GM23338 (cell line): ENCODE data around the gene IFIT1B. TPM values are rescaled to one million over a fixed set of nuclear protein-coding genes. Genes with fewer than 3 reads are reported as not detected.

Experiments
- ATAC-seq: fragments of 200-7000 bp; cut with Tn5 transposase; 3 replicates; pipeline ENCODE4 v1.9.1; 2020
- DNase-seq: peaks from one replicate; pipeline ENCODE4 v3.0.0-alpha.2; 2015; ENCODE audit warnings: low spot score
- H2AFZ ChIP-seq: fragments of 200-600 bp; sonication (generic); 2 replicates; pipeline ENCODE4 v1.8.0; 2016; ENCODE audit warnings: antibody characterized with exemption, mild to moderate bottlenecking, moderate library complexity
- H3F3A ChIP-seq: fragments of 200-600 bp; sonication (generic); replicated peaks from 2 replicates; pipeline ENCODE4 v1.8.0; 2017; ENCODE audit warnings: antibody characterized with exemption, mixed run types, low read depth
- H3K27ac ChIP-seq: fragments of 200-600 bp; sonication (generic); 2 replicates; pipeline ENCODE4 v1.6.1; 2016; ENCODE audit warnings: low read depth
- H3K27me3 ChIP-seq: fragments of 200-600 bp; sonication (generic); 2 replicates; pipeline ENCODE4 v1.8.0; 2016; ENCODE audit warnings: mild to moderate bottlenecking, mixed run types, moderate library complexity; ENCODE audit not compliant: insufficient read depth
- H3K36me3 ChIP-seq: fragments of 200-600 bp; sonication (generic); 2 replicates; pipeline ENCODE4 v1.8.0; 2016; ENCODE audit warnings: mild to moderate bottlenecking; ENCODE audit not compliant: insufficient read depth
- H3K4me1 ChIP-seq: fragments of 200-600 bp; sonication (generic); 2 replicates; pipeline ENCODE4 v1.8.0; 2016; ENCODE audit warnings: mild to moderate bottlenecking, moderate library complexity; ENCODE audit not compliant: insufficient read depth
- H3K4me2 ChIP-seq: fragments of 200-600 bp; sonication (generic); 2 replicates; pipeline ENCODE4 v1.7.1; 2017; ENCODE audit warnings: mixed run types
- H3K4me3 ChIP-seq: fragments of 200-600 bp; sonication (generic); 2 replicates; pipeline ENCODE4 v1.6.1; 2016; ENCODE audit warnings: mixed run types
- H3K79me2 ChIP-seq: fragments of 200-600 bp; sonication (generic); replicated peaks from 2 replicates; pipeline ENCODE4 v1.8.0; 2017; ENCODE audit warnings: mild to moderate bottlenecking; ENCODE audit not compliant: insufficient read depth
- H3K9me2 ChIP-seq: fragments of 200-600 bp; sonication (generic); 2 replicates; pipeline ENCODE4 v1.8.0; 2017; ENCODE audit not compliant: insufficient read depth
- H4K20me1 ChIP-seq: fragments of 200-600 bp; sonication (generic); replicated peaks from 2 replicates; pipeline ENCODE4 v1.8.0; 2017; ENCODE audit warnings: mild to moderate bottlenecking; ENCODE audit not compliant: insufficient read depth
- H3K27ac Mint-ChIP-seq: 2 replicates; pipeline ENCODE4 v1.8.0; 2020; ENCODE audit warnings: inconsistent platforms, mild to moderate bottlenecking, moderate library complexity, mixed read lengths
- H3K27me3 Mint-ChIP-seq: 3 replicates; pipeline ENCODE4 v1.8.0; 2022; ENCODE audit warnings: low read depth, mild to moderate bottlenecking, moderate library complexity, mixed read lengths, inconsistent platforms; ENCODE audit not compliant: insufficient read depth, poor library complexity
- H3K36me3 Mint-ChIP-seq: 3 replicates; pipeline ENCODE4 v1.8.0; 2021; ENCODE audit warnings: low read depth, mild to moderate bottlenecking, inconsistent platforms, moderate library complexity, mixed read lengths
- H3K4me1 Mint-ChIP-seq: 3 replicates; pipeline ENCODE4 v1.8.0; 2020; ENCODE audit warnings: mild to moderate bottlenecking, inconsistent platforms, mixed read lengths
- H3K4me3 Mint-ChIP-seq: 3 replicates; pipeline ENCODE4 v1.8.0; 2021; ENCODE audit warnings: moderate library complexity, mild to moderate bottlenecking, inconsistent platforms, mixed read lengths
- H3K9me3 Mint-ChIP-seq: 3 replicates; pipeline ENCODE4 v1.8.0; 2020; ENCODE audit warnings: moderate library complexity, mild to moderate bottlenecking, inconsistent platforms, mixed read lengths
- CREB1 ChIP-seq: fragments of 250-450 bp; sonication (Bioruptor Pico); IDR thresholded peaks from 2 replicates; pipeline ENCODE4 v1.5.0; 2020; ENCODE audit warnings: low read depth, mild to moderate bottlenecking, moderate library complexity
- CTCF ChIP-seq, 2 experiments: fragments of 200-600 bp in 1 of 2; sonication (generic) in 1 of 2; conservative IDR thresholded peaks; 2 replicates each; pipeline versions ENCODE4 v1.5.1 to v1.6.1; 2016 to 2017; ENCODE audit warnings: antibody characterized with exemption in 2 of 2, low read depth in 2 of 2, mild to moderate bottlenecking in 2 of 2, moderate library complexity in 1 of 2
- ETS1 ChIP-seq: IDR thresholded peaks from 2 replicates; pipeline ENCODE4 v1.6.1; 2016; ENCODE audit warnings: antibody characterized with exemption
- EZH2 ChIP-seq: fragments of 200-600 bp; sonication (generic); IDR thresholded peaks from one replicate; pipeline ENCODE4 v1.8.0; 2017; ENCODE audit warnings: antibody characterized with exemption, mild to moderate bottlenecking, low read depth; ENCODE audit not compliant: unreplicated experiment
- EZH2phosphoT487 ChIP-seq: fragments of 200-600 bp; sonication (generic); IDR thresholded peaks from one replicate; pipeline ENCODE4 v1.8.1; 2018; ENCODE audit warnings: antibody characterized with exemption; ENCODE audit not compliant: unreplicated experiment
- ZNF462 ChIP-seq: fragments of 250-450 bp; sonication (Bioruptor Pico); IDR thresholded peaks from 2 replicates; pipeline ENCODE4 v1.5.0; 2020; ENCODE audit warnings: mild to moderate bottlenecking, moderate library complexity
- polyA plus RNA-seq: library from polyadenylated mRNA; unstranded; fragments of >200 nt; fragmentation: Nextera tagmentation; extraction: Ambion mirVana; gene quantifications from 2 replicates; pipeline ENCODE4 v1.2.1, GENCODE V29; 2016
- total RNA-seq: library from RNA; depleted of rRNA; stranded (reverse); fragments of >200 nt; shearing (Covaris generic); gene quantifications from 2 replicates; pipeline ENCODE4 v1.2.3, GENCODE V29; 2014

IFIT1B gene
- total and polyA plus RNA-seq, 2 experiments from 2014 or later: 0.10 TPM; not detected in 1

- Histone ChIP-seq H3F3A (no peaks in the 10 kb centered on the region), H3K4me3 (no peak overlapping the region), H3K27me3 (peaks cover 9% of the 10 kb centered on the region), H2AFZ (no peak overlapping the region), H3K9me2 (no peaks in the 10 kb centered on the region), H4K20me1 (no peaks in the 10 kb centered on the region), H3K4me1 (peaks cover 12% of the 10 kb centered on the region), H3K4me2 (no peak overlapping the region), H3K36me3 (no peaks in the 10 kb centered on the region), H3K27ac (no peak overlapping the region), H3K79me2 (no peaks in the 10 kb centered on the region)
- TF ChIP-seq CREB1 (no peak), EZH2 (no peak), EZH2phosphoT487 (no peak), CTCF (conservative IDR thresholded peaks at IDR 0.05; ENCODE audit: low read depth in 2 of 2) (no peak)
- ATAC-seq: no peak
- Mint-ChIP-seq H3K4me1 (peaks cover 9% of the 10 kb centered on the region), H3K9me3 (no peaks in the 10 kb centered on the region), H3K4me3 (no peak overlapping the region), H3K36me3 (no peaks in the 10 kb centered on the region), H3K27me3 (peaks cover 6% of the 10 kb centered on the region), H3K27ac (no peak overlapping the region)
- no peak for DNase-seq
Measured at GRCh38 chr10:89421018-89421476, 43.2 kb downstream of the IFIT1B start.

- H3K9me3 Mint-ChIP-seq: no peaks in the 10 kb centered on the region
- no peak overlapping the region for H2AFZ ChIP-seq
Measured at GRCh38 chr10:89425000-89425399, 47.1 kb downstream of the IFIT1B start.

More at GRCh38 chr10:89425000-89425399, 47.1 kb downstream of the IFIT1B start:
- no peaks in the 10 kb centered on the region for H3K27me3 Mint-ChIP-seq
- H3K4me3 ChIP-seq: no peak overlapping the region
- H3K27ac ChIP-seq: no peak overlapping the region
- DNase-seq: no peak
- no peak overlapping the region for H3K27ac Mint-ChIP-seq
- no peak for ATAC-seq
- no peaks in the 10 kb centered on the region for H3K27me3 ChIP-seq
- no peak overlapping the region for H3K4me3 Mint-ChIP-seq
- H3K36me3 ChIP-seq: no peaks in the 10 kb centered on the region
- H3K4me1 Mint-ChIP-seq: peaks cover 33% of the 10 kb centered on the region
- H3K79me2 ChIP-seq: no peaks in the 10 kb centered on the region
- no peaks in the 10 kb centered on the region for H3K36me3 Mint-ChIP-seq
- peaks cover 19% of the 10 kb centered on the region for H3K4me1 ChIP-seq
- H3K9me2 ChIP-seq: no peaks in the 10 kb centered on the region
- H3K4me2 ChIP-seq: no peak overlapping the region
- TF ChIP-seq EZH2phosphoT487 (no peak), CREB1 (no peak), ZNF462 (no peak), ETS1 (no peak), CTCF (conservative IDR thresholded peaks at IDR 0.05; ENCODE audit: low read depth in 2 of 2) (no peak)
- H4K20me1 ChIP-seq: no peaks in the 10 kb centered on the region
- H3F3A ChIP-seq: no peaks in the 10 kb centered on the region
